Measurements from ENCODE around the gene ZNF616. TPM values are rescaled to one million over a fixed set of nuclear protein-coding genes. Genes with fewer than 3 reads are reported as not detected.

Gene ZNF616
- total and polyA plus RNA-seq, 8 donors, result 2.4 to 9.1 (median 4.8) TPM

Other genes with a start within 250 kb of the ZNF616 start
- gene ZNF649, start 234.9 kb downstream of the ZNF616 start, total RNA-seq, result 1 to 10 TPM; 3.0 to 7.7 (median 4.5) TPM
- 1 to 10 TPM; 1.9 to 4.5 TPM for gene ZNF649, start 234.9 kb downstream of the ZNF616 start, polyA plus RNA-seq
- 1 to 10 TPM in 4 of 6 donors, under 1 TPM in 2; 0.83 to 3.0 (median 1.8) TPM for gene ZNF613, start 212.5 kb downstream of the ZNF616 start, total RNA-seq
- gene ZNF613, start 212.5 kb downstream of the ZNF616 start, polyA plus RNA-seq, result 1 to 10 TPM; 1.0 to 3.4 TPM
- 1 to 10 TPM; 3.9 to 7.6 (median 4.7) TPM for gene ZNF350, start 153.1 kb downstream of the ZNF616 start, total RNA-seq
- 1 to 10 TPM; 3.7 to 8.1 TPM for gene ZNF350, start 153.1 kb downstream of the ZNF616 start, polyA plus RNA-seq
- 1 to 10 TPM; 3.2 to 8.4 (median 5.4) TPM for gene ZNF615, start 131.7 kb downstream of the ZNF616 start, total RNA-seq
- gene ZNF615, start 131.7 kb downstream of the ZNF616 start, polyA plus RNA-seq, result 1 to 10 TPM; 2.4 to 4.9 TPM
- gene ZNF614, start 111.6 kb downstream of the ZNF616 start, total RNA-seq, result 1 to 10 TPM; 1.5 to 4.2 (median 2.1) TPM
- gene ZNF614, start 111.6 kb downstream of the ZNF616 start, polyA plus RNA-seq, result 1 to 10 TPM; 1.3 to 4.0 TPM
- 10 to 100 TPM in 4 of 6 donors, 1 to 10 TPM in 2; 4.8 to 12.6 (median 11.0) TPM for gene ZNF432, start 91.1 kb downstream of the ZNF616 start, total RNA-seq
- 10 to 100 TPM; 13.9 to 26.0 TPM for gene ZNF432, start 91.1 kb downstream of the ZNF616 start, polyA plus RNA-seq
- 10 to 100 TPM in 5 of 6 donors, 1 to 10 TPM in 1; 7.6 to 20.2 (median 11.7) TPM for gene ZNF841, start 44.2 kb downstream of the ZNF616 start, total RNA-seq
- gene ZNF841, start 44.2 kb downstream of the ZNF616 start, polyA plus RNA-seq, result 10 to 100 TPM; 15.3 to 18.3 TPM
- 1 to 10 TPM; 4.4 to 9.2 (median 7.3) TPM for gene ZNF836, start 31.7 kb upstream of the ZNF616 start, total RNA-seq
- 1 to 10 TPM; 2.0 to 2.8 TPM for gene ZNF836, start 31.7 kb upstream of the ZNF616 start, polyA plus RNA-seq
- gene PPP2R1A, start 50.1 kb upstream of the ZNF616 start, total RNA-seq, result 100 to 1,000 TPM in 3 of 6 donors, 10 to 100 TPM in 3; 70.9 to 119 (median 99.1) TPM
- 100 to 1,000 TPM in 1 of 2 donors, 10 to 100 TPM in 1; 89.1 to 108 TPM for gene PPP2R1A, start 50.1 kb upstream of the ZNF616 start, polyA plus RNA-seq
- gene ZNF766, start 129.6 kb upstream of the ZNF616 start, total RNA-seq, result 10 to 100 TPM in 1 of 6 donors, 1 to 10 TPM in 5; 4.9 to 12.5 (median 7.2) TPM
- 1 to 10 TPM; 2.1 to 4.0 TPM for gene ZNF766, start 129.6 kb upstream of the ZNF616 start, polyA plus RNA-seq
- gene ZNF480, start 157.2 kb upstream of the ZNF616 start, total RNA-seq, result 1 to 10 TPM; 4.6 to 9.4 (median 5.2) TPM
- 1 to 10 TPM; 2.5 to 3.4 TPM for gene ZNF480, start 157.2 kb upstream of the ZNF616 start, polyA plus RNA-seq
- 1 to 10 TPM in 1 of 6 donors, under 1 TPM in 5; 0.44 to 3.0 (median 0.88) TPM for gene ZNF610, start 196.3 kb upstream of the ZNF616 start, total RNA-seq
- gene ZNF610, start 196.3 kb upstream of the ZNF616 start, polyA plus RNA-seq, result 1 to 10 TPM in 1 of 2 donors, under 1 TPM in 1; 0.87 to 1.9 TPM
- gene ZNF880, start 230.0 kb upstream of the ZNF616 start, total RNA-seq, result 10 to 100 TPM in 1 of 6 donors, 1 to 10 TPM in 5; 5.0 to 12.4 (median 7.7) TPM
- 1 to 10 TPM; 6.6 to 9.8 TPM for gene ZNF880, start 230.0 kb upstream of the ZNF616 start, polyA plus RNA-seq